Right ventricle myocardium superior (tissue), 1 donor: ENCODE measurements around the gene PRDM16. TPM values are rescaled to one million over a fixed set of nuclear protein-coding genes. Genes with fewer than 3 reads are reported as not detected.

Experiments
- ATAC-seq: fragments of 200-7000 bp; cut with Tn5 transposase; one replicate; pipeline ENCODE4 v1.9.1; 2020; ENCODE audit warnings: mild to moderate bottlenecking; ENCODE audit not compliant: poor library complexity
- DNase-seq: peaks from one replicate; pipeline ENCODE4 v3.0.0-alpha.2; 2020
- intact Hi-C: fragments of 100-400 bp; cut with DNase I; formaldehyde crosslinking; loops from one replicate; pipeline ENCODE4 v1.11.2; 2022
- total RNA-seq: library from RNA; stranded (reverse); fragmentation: NEBNext Ultra II Directional; extraction: Animal tissue kit (Norgen Biotek cat#: 25700); gene quantifications from one replicate; pipeline ENCODE4 v1.2.1, GENCODE V29; 2021
- donor health status: DM: no; HTN: yes; CAD: no; lungs with severe emphysema.

The PRDM16 gene
- total RNA-seq, 1 donor from 2014 or later = 14.2 TPM

GRCh38 chr1:3396411-3396810, 327.4 kb downstream of the PRDM16 start:
- ATAC-seq (no peak), DNase-seq (no peak)
- intact Hi-C loops = no loop called here

GRCh38 chr1:3397311-3397710, 328.3 kb downstream of the PRDM16 start:
- DNase-seq (no peak), ATAC-seq (no peak)
- intact Hi-C loops = no loop called here

GRCh38 chr1:3398396-3399140, 329.6 kb downstream of the PRDM16 start:
- DNase-seq = no peak
- ATAC-seq = no peak
- intact Hi-C loops = no loop called here

GRCh38 chr1:3399732-3400131, 330.7 kb downstream of the PRDM16 start:
- intact Hi-C loops = loop anchor here (10.0 kb wide), 1 partner anchor 115 kb away; no protein-coding TSS in a partner anchor
- DNase-seq = no peak
- ATAC-seq = no peak

- intact Hi-C loops = loop anchor here (10.0 kb wide), 1 partner anchor 117 kb away; no protein-coding TSS in a partner anchor
- DNase-seq (no peak), ATAC-seq (no peak)
Observed at GRCh38 chr1:3401585-3402257, 332.7 kb downstream of the PRDM16 start.

- no peak for ATAC-seq
- intact Hi-C loops = loop anchor here (10.0 kb wide), 1 partner anchor 118 kb away; no protein-coding TSS in a partner anchor
Observed at GRCh38 chr1:3402258-3403010, 333.4 kb downstream of the PRDM16 start.

GRCh38 chr1:3403011-3403345, 334.0 kb downstream of the PRDM16 start:
- ATAC-seq (no peak), DNase-seq (no peak)
- intact Hi-C loops = loop anchor here (10.0 kb wide), 1 partner anchor 118 kb away; no protein-coding TSS in a partner anchor

More at GRCh38 chr1:3402258-3403010, 333.4 kb downstream of the PRDM16 start:
- peak; percentile 32 for DNase-seq

GRCh38 chr1:3403388-3404231, 334.6 kb downstream of the PRDM16 start:
- ATAC-seq (no peak), DNase-seq (no peak)
- intact Hi-C loops = loop anchor here (10.0 kb wide), 1 partner anchor 119 kb away; no protein-coding TSS in a partner anchor

- DNase-seq = no peak
- ATAC-seq = no peak
- intact Hi-C loops = loop anchor here (10.0 kb wide), 1 partner anchor 120 kb away; no protein-coding TSS in a partner anchor
Observed at GRCh38 chr1:3404301-3404700, 335.3 kb downstream of the PRDM16 start.

- intact Hi-C loops = loop anchor here (5.0 to 10.0 kb wide), 2 partner anchors 52 to 120 kb away; no protein-coding TSS in a partner anchor
- DNase-seq (no peak), ATAC-seq (no peak)
Observed at GRCh38 chr1:3404801-3405200, 335.8 kb downstream of the PRDM16 start.

- intact Hi-C loops = loop anchor here (5.0 to 10.0 kb wide), 2 partner anchors 53 to 121 kb away; no protein-coding TSS in a partner anchor
- ATAC-seq (no peak), DNase-seq (no peak)
Observed at GRCh38 chr1:3405491-3405890, 336.5 kb downstream of the PRDM16 start.

GRCh38 chr1:3405974-3406867, 337.2 kb downstream of the PRDM16 start:
- ATAC-seq = no peak

GRCh38 chr1:3407021-3407420, 338.0 kb downstream of the PRDM16 start:
- ATAC-seq (no peak), DNase-seq (no peak)
- intact Hi-C loops = loop anchor here (5.0 to 10.0 kb wide), 2 partner anchors 55 to 122 kb away; no protein-coding TSS in a partner anchor

More at GRCh38 chr1:3405974-3406867, 337.2 kb downstream of the PRDM16 start:
- no peak for DNase-seq
- intact Hi-C loops = loop anchor here (5.0 to 10.0 kb wide), 2 partner anchors 54 to 121 kb away; no protein-coding TSS in a partner anchor

GRCh38 chr1:3408751-3409266, 339.8 kb downstream of the PRDM16 start:
- DNase-seq (no peak), ATAC-seq (no peak)
- intact Hi-C loops = loop anchor here (5.0 to 10.0 kb wide), 2 partner anchors 57 to 124 kb away; no protein-coding TSS in a partner anchor

GRCh38 chr1:3409366-3410141, 340.6 kb downstream of the PRDM16 start:
- intact Hi-C loops = loop anchor here (2.0 to 10.0 kb wide), 3 partner anchors 57 to 343 kb away; no protein-coding TSS in a partner anchor
- no peak for DNase-seq
- no peak for ATAC-seq
